ENCODE results near the gene ADAP1. TPM values are rescaled to one million over a fixed set of nuclear protein-coding genes. Genes with fewer than 3 reads are reported as not detected.
A peak's percentile ranks its signal among the peaks of the same experiment; 100 is the strongest.

Gene ADAP1
- total and polyA plus RNA-seq, 2 of the 13 experiments (the other 11 are each of a cell fraction or from before 2014, with no cell fraction given) = 10.5 to 24.6 TPM

DNA sequence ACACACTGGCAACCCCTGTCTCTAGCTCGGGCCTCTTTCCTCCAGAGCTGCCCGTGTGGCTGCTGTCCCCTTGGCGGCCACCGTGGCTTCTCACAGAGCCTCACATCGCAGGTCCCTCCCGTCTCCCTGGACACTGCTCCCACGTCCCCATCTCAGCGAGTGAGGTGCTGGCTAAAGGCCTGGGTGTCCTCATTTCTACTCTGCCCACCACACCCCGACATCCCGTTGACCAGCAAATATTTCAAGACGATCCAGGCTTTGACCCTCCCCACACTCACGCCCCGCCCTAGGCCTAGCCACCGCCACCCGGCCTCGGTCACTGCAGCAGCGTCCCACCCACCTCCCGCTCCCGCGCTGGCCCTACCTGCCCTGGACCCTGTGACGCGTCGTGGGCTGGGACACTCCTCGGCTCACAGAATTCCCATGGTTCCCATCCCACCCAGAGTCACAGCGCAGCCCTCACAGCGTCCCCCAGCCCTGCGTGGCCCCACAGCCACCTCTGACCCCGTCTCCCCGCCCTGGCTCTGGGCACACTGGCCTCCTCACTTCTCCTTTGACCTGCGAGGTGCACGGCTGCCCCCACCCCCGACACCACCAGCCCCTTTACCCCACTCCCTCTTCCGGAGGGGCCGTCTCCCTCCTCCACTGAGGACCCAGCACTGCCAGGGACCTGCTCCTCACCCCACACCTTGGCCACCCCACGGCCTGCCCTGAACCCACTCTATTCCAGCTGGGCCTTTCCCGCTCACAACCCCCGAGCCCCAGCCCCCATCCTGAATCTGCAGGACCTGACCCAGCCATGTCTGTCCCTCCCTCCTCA lies 6.9 kb downstream of the ADAP1 start:
- H2AFZ ChIP-seq (ENCODE audit: low read length) = no peak overlapping the region
- no peak for ATAC-seq
- ChIA-PET POLR2A (interaction anchor here (0.8 kb wide), 1 partner anchor 10 kb away, joined by 4 read pairs; no protein-coding TSS in a partner anchor), CTCF (ENCODE audit: low intra/inter-chr PET ratio, low total read pairs) (no interaction called here)
- H3K36me3 ChIP-seq (replicated peaks in 1 of 2; ENCODE audit: control insufficient read depth in 1 of 2, insufficient read depth in 2 of 2, low read length in 2 of 2) = no peaks in the 10 kb centered on the region; a peak in 1 of 5 replicates
- 93% methylated on average over 37 of the region's 37 CpGs for WGBS (ENCODE audit: low lambda C conversion rate)
- in situ Hi-C loops (cut with HindIII; ENCODE audit: extremely low pct_ligation_motif_present, low pct_unique_long_range_greater_than_20kb) (no loop called here), intact Hi-C loops (cut with micrococcal nuclease; ENCODE audit: unreplicated experiment) (no loop called here)
- FAIRE-seq = no peak
- no peak overlapping the region for H3K4me3 ChIP-seq (replicated peaks in 1 of 3; ENCODE audit: insufficient read depth in 1 of 3, low read depth in 2 of 3, low read length in 3 of 3)
- no peak for DNase-seq (ENCODE audit: low spot score)
- no peaks in the 10 kb centered on the region for H3K79me2 ChIP-seq (ENCODE audit: insufficient read depth, low read length)
- no peaks in the 10 kb centered on the region for H4K20me1 ChIP-seq (ENCODE audit: insufficient read depth, low read length)
- BruUV-seq (replicated peaks) = no TSS peak
- H3K4me1 ChIP-seq (ENCODE audit: insufficient read depth, low read length) = peaks cover 37% of the 10 kb centered on the region
- no peaks in the 10 kb centered on the region for H3K9me3 ChIP-seq (ENCODE audit: low read length)
- no peaks in the 10 kb centered on the region for H3K27me3 ChIP-seq (ENCODE audit: control insufficient read depth in 1 of 2, insufficient read depth in 2 of 2, low read length in 2 of 2)
- TF ChIP-seq, protein P1, sequence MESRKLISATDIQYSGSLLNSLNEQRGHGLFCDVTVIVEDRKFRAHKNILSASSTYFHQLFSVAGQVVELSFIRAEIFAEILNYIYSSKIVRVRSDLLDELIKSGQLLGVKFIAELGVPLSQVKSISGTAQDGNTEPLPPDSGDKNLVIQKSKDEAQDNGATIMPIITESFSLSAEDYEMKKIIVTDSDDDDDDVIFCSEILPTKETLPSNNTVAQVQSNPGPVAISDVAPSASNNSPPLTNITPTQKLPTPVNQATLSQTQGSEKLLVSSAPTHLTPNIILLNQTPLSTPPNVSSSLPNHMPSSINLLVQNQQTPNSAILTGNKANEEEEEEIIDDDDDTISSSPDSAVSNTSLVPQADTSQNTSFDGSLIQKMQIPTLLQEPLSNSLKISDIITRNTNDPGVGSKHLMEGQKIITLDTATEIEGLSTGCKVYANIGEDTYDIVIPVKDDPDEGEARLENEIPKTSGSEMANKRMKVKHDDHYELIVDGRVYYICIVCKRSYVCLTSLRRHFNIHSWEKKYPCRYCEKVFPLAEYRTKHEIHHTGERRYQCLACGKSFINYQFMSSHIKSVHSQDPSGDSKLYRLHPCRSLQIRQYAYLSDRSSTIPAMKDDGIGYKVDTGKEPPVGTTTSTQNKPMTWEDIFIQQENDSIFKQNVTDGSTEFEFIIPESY (CRISPR knock-in tag; IDR thresholded peaks at IDR 0.05) = 0 out of 2 replicates have a peak, but pooled peaks have one; percentile 16
- no peak for TF ChIP-seq HDAC6 (IDR thresholded peaks at IDR 0.05; ENCODE audit: low read depth, low read length)
- no peak overlapping the region for H3K4me2 ChIP-seq (ENCODE audit: low read depth, low read length)
- H3K27ac ChIP-seq (ENCODE audit: extremely low read length, insufficient read depth, low read length) = no peak overlapping the region
- H3K9ac ChIP-seq (ENCODE audit: insufficient read depth, low read depth, low read length) = no peak overlapping the region

DNA sequence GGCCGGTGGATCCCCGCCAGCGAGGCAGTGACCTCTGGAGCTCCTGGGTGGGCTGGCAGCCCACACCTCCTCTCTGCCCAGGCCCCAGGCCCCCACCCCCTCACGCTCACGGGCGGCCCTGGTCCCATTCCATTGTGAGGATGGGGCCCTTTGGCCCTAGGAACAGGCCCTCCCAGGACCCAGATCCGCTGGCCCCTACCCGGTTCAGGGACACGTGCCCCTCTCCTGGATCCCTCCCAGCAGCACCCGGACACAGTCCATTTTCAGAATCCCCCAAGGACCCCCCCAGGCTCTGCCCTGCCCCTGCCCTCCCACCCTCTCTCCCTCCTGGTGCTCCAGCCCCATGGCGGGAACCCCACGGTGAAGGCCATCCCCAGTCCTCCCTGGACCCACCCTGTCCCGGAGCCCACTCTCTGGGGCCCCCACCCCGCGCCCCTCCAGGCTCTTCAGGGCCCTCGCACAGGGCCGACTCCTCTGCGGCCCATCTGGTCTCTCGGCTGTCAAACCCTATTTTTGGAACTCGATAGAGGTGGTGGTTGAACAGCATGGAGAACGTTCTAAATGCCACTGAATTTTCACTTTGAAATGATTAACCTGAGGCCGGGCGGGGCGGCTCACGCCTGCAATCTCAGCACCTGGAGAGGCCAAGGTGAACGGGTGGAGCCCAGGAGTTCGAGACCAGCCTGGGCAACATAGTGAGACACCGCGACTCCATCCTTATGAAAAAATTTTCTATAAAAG lies 8.1 kb downstream of the ADAP1 start:
- Histone ChIP-seq H3K36me3 (replicated peaks in 1 of 2; ENCODE audit: control insufficient read depth in 1 of 2, insufficient read depth in 2 of 2, low read length in 2 of 2) (no peaks in the 10 kb centered on the region; a peak in 1 of 5 replicates), H3K79me2 (ENCODE audit: insufficient read depth, low read length) (no peaks in the 10 kb centered on the region), H3K4me3 (replicated peaks in 1 of 3; ENCODE audit: insufficient read depth in 1 of 3, low read depth in 2 of 3, low read length in 3 of 3) (peak overlapping the region; percentile 21 to 64 (median 35); a peak in 5 of 6 replicates), H3K4me1 (ENCODE audit: insufficient read depth, low read length) (peaks cover 31% of the 10 kb centered on the region), H3K9ac (ENCODE audit: insufficient read depth, low read depth, low read length) (0 out of 2 replicates have a peak overlapping the region, but pooled peaks have one; percentile 36), H4K20me1 (ENCODE audit: insufficient read depth, low read length) (no peaks in the 10 kb centered on the region), H2AFZ (ENCODE audit: low read length) (no peak overlapping the region), H3K27me3 (ENCODE audit: control insufficient read depth in 1 of 2, insufficient read depth in 2 of 2, low read length in 2 of 2) (no peaks in the 10 kb centered on the region), H3K27ac (ENCODE audit: extremely low read length, insufficient read depth, low read length) (peak overlapping the region; percentile 50), H3K9me3 (ENCODE audit: low read length) (no peaks in the 10 kb centered on the region), H3K4me2 (ENCODE audit: low read depth, low read length) (peak overlapping the region; percentile 76)
- ChIA-PET POLR2A (interaction anchor here (0.8 to 0.9 kb wide), 2 partner anchors 11 to 20 kb away, joined by 3 to 4 read pairs; no protein-coding TSS in a partner anchor), CTCF (ENCODE audit: low intra/inter-chr PET ratio, low total read pairs) (no interaction called here)
- ATAC-seq = peak; percentile 49
- no peak for DNase-seq (ENCODE audit: low spot score)
- intact Hi-C loops (cut with micrococcal nuclease; ENCODE audit: unreplicated experiment) = no loop called here
- BruUV-seq (replicated peaks) = no TSS peak
- FAIRE-seq = no peak
- WGBS (ENCODE audit: low lambda C conversion rate) = 46% methylated on average over 23 of the region's 29 CpGs
- in situ Hi-C loops (cut with HindIII; ENCODE audit: extremely low pct_ligation_motif_present, low pct_unique_long_range_greater_than_20kb) = no loop called here
- TF ChIP-seq GFI1 (CRISPR knock-in tag; IDR thresholded peaks at IDR 0.05; ENCODE audit: borderline replicate concordance) = 0 out of 2 replicates have a peak, but pooled peaks have one; percentile 37
- TF ChIP-seq ZEB1 (IDR thresholded peaks at IDR 0.05; ENCODE audit: insufficient replicate concordance, low read depth) = peak; percentile 26
- TF ChIP-seq ZNF121 (CRISPR knock-in tag; IDR thresholded peaks at IDR 0.05) = peak; percentile 68
- TF ChIP-seq ZNF263 (CRISPR knock-in tag; IDR thresholded peaks at IDR 0.05) = 0 out of 2 replicates have a peak, but pooled peaks have one; percentile 15
- TF ChIP-seq, protein P2, sequence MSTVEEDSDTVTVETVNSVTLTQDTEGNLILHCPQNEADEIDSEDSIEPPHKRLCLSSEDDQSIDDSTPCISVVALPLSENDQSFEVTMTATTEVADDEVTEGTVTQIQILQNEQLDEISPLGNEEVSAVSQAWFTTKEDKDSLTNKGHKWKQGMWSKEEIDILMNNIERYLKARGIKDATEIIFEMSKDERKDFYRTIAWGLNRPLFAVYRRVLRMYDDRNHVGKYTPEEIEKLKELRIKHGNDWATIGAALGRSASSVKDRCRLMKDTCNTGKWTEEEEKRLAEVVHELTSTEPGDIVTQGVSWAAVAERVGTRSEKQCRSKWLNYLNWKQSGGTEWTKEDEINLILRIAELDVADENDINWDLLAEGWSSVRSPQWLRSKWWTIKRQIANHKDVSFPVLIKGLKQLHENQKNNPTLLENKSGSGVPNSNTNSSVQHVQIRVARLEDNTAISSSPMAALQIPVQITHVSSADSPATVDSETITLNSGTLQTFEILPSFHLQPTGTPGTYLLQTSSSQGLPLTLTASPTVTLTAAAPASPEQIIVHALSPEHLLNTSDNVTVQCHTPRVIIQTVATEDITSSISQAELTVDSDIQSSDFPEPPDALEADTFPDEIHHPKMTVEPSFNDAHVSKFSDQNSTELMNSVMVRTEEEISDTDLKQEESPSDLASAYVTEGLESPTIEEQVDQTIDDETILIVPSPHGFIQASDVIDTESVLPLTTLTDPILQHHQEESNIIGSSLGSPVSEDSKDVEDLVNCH (CRISPR knock-in tag; IDR thresholded peaks at IDR 0.05) = no peak
- TF ChIP-seq U2AF1 (optimal IDR thresholded peaks at IDR 0.05; ENCODE audit: low read depth, low read length) = no peak
- 0 out of 2 replicates have a peak, but pooled peaks have one; percentile 43 for TF ChIP-seq RBFOX2 (IDR thresholded peaks at IDR 0.05; ENCODE audit: low read depth, low read length)
